ENCODE measurements around the gene CCDC86.

GRCh38 chr11:60816590-60817157 is 25.2 kb upstream of the CCDC86 start:
- no peak for TF ChIP-seq EZH2 (IDR thresholded peaks at IDR 0.05)
- TF ChIP-seq POLR2AphosphoS5 (IDR thresholded peaks at IDR 0.05; ENCODE audit: borderline replicate concordance, low read depth, low read length) = no peak
- TF ChIP-seq FOXP2 (optimal IDR thresholded peaks at IDR 0.05; ENCODE audit: control extremely low read depth, extremely low read length, insufficient read depth) = no peak
